NCI-H146 (cell line): Measurements from ENCODE around the gene B4GALT2.

Source experiments
- DNase-seq: peaks from one replicate; lab custom pipeline; 2025; lab: John Stamatoyannopoulos, UW

The B4GALT2 gene

DNA sequence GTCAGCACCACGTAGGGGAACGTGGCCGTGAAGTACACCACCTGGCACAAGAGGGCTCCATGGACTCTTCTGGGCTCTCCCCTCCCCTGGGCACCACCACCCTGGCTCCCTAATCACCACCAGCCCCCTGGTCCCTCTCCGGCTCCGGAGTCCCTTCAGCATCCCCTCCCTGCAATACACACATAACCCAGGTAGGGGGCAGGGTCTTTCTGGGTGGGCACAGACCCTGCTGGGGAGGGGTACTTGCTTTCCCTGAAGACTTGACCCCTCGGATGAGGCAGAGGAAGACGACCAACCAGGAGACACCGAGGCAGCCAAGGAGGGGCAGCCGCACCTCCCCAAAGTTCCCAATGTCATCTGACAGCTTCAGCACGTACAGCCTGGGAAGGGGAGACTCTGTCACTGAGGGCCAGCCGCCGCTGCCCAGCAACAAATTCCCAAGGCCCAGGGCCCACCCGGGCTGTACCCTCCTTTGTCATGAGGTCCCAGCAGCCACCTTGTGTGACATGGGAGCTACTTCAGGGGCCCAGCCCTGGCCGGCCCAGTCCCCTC is 23.7 kb downstream of the B4GALT2 start:
- DNase-seq = no peak

DNA sequence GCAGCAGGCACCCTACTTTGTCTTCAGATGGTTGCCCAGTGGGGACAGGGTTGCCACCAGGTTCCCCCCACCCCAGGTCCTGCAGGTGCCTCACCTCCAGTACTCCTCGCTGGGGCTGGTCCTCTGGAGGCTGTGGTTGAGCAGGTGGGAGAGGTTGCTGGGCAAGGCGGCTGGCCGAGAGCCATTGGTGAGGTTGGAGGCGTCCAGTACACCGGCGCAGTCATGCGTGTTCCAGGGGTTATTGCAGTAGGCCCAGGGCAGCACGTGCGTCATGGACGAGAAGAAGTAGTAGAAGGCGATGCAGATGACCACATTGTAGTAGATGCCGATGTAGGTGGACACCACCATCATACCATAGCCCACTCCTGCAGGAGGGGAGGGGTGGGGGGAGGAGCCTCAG is 29.2 kb downstream of the B4GALT2 start:
- DNase-seq = no peak

GRCh38 chr1:44010935-44011471 is 32.0 kb downstream of the B4GALT2 start:
- DNase-seq = no peak

DNA sequence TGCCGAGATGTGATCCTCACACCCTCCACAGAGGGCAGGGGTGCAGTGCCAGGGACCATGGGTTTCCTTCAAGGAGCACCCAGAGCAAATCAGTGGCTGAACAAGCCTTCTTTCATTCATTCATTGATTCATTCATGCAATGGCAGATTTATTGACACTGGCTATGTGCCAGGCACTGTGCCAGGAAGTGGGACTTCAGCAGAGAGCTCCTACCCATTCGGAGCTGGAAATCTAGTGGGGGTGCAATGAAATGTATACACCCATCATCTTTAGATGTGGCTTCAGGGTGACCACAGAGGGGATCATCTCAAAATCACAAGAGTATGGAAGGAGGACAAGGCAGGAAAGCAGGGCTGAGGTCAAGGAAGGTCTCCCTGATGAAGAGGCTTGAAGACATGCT is 33.4 kb downstream of the B4GALT2 start:
- no peak for DNase-seq

DNA sequence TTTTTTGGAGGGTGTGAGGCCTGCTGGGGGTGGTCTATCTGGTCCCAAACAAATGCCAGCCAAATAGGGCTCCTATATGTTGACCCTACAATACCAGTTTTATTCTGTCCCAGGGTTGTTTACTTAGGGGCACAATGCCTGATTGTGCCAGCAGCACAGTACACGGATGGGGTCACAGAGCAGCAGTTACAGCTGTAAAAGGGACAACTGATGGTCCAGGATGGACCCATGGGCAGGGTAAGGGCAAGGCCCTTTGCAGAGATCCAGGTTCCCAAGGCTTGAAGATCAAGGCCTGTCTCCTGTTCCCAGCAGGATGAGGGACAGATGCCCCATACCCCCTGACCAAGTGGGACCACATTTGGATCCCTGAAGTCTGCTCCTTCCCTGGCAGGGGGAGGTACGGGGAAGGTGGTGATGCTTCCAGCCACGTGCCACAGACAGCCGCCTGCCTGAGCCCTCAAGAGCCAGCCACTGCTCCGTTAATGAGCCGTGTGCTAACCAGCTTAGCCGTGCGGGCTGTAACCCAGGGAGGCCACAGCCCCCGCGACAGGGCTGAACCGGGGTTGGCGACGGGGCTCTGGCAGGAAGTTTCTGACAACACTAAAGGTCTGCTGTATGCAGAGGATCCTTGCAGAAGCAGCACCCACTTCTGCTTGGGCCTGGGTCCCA is 34.1 kb downstream of the B4GALT2 start:
- no peak for DNase-seq

DNA sequence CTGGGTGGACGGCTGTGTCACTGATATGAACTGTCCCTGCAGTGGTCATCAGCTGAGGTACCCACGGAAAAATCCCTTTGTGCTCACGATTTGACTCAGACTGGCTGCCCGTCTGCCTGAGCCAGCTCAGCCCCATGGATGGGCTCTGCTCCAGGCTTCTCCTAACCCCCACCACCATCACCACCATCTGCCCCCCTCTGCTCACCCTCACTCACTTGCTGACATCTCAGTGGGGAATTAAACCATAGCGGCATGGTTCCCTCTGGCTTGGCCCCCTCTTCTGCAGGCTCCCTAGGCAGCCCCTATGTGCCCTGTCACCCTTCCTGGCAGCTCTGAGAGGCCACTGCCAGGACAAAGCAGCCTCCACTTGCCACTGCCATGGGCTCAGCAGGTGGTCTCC is 34.9 kb downstream of the B4GALT2 start:
- DNase-seq = no peak

GRCh38 chr1:44014365-44015104 is 35.5 kb downstream of the B4GALT2 start:
- no peak for DNase-seq

- DNase-seq = no peak
Measured at GRCh38 chr1:44015206-44015605, 36.2 kb downstream of the B4GALT2 start.

- DNase-seq = no peak
Measured at GRCh38 chr1:44016041-44016889, 37.3 kb downstream of the B4GALT2 start.

GRCh38 chr1:44016890-44017400 is 37.9 kb downstream of the B4GALT2 start:
- DNase-seq = no peak

- no peak for DNase-seq
Measured at GRCh38 chr1:44019466-44019948, 40.5 kb downstream of the B4GALT2 start.

- no peak for DNase-seq
Measured at GRCh38 chr1:44020464-44020863, 41.5 kb downstream of the B4GALT2 start.

DNA sequence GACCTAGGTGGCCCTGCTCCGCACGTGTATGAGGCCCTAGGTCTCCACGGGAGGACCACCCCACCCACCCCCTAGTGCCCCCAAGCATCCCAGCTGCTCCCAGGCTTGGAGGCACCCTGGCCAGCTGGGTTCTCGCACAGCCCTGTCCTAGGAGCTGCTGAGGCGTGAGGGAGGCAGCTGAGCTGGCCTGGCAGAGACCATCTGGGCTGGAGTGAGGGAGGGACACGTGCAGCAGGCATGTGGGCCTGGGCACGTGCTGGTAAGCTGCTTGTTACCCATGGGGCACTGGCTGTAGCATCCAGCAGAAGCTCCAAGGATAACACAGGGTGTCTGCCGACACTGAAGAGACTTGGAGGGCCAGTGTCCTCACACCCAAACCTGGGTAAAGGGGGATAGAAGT is 42.1 kb downstream of the B4GALT2 start:
- DNase-seq = no peak

GRCh38 chr1:44021581-44022321 is 42.7 kb downstream of the B4GALT2 start:
- DNase-seq = no peak

DNA sequence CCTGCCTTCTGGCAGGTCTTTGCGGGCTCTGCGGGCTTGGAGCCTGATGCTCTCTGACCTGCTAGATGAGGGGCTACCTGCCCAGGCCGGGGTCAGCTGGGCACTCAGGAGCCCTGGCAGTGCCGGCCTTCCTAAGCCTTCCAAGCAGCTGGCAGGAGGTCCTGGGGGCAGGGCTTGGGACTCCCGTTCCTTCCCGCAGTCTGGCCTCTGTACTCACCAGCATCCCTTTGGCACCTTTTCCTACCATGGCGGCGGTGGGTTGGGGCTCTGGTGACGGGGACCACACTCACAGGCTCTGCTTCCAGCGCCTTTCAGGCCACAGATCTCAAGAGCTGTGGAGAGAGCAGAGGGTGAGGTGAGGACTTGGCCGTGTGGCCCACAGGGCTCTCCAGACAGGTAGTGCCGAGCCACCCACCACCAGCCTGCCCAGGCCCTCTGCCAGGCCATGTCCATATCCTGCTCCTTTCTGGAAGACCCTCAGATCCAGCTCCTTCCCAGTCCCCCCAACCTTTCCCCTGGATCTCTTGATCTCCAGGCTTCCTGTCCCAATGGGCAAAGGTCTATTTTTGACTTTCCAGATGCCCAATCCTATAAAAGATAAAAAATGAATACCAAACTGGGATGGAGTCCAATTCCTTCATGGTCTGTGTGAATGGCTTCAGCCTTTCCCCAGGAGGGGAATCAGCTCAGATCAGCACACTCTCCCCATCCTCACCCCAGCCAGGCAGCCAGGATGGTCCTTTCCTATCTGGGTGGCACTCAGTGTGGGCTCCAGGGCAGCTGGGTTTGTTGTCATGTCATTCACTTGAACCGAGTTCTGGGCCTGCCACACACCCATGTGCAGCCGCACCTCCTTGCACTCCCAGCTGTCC is 45.3 kb downstream of the B4GALT2 start:
- no peak for DNase-seq

DNA sequence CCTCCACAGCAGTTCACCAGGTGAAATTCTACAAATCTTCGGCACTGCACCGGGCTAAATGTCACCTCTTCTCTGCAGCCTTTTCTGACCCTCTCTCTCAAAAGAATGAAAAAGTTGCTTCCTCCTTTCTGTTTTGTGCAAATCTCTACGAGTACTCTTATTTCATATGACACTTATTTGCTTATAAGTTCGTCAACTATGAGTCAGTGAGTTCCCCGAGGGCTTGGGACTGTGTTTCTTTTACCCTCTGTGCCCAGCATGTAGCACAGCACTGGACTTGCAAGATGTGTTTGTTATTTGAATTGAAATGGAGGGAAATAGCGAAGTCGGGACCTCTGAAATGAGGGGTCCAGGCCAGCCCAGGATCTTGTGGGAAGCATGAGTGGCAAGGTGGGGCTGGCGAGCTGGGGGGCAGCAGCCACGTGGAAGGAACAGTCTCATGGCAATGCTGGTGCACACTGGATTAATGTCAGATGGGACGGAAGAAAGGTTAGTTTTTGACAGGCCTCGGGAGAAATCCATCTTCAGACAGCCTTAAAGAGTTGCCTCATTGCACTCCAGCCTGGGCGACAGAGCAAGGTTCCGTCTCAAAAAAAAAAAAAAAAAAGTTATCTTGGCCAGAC is 46.0 kb downstream of the B4GALT2 start:
- no peak for DNase-seq

DNA sequence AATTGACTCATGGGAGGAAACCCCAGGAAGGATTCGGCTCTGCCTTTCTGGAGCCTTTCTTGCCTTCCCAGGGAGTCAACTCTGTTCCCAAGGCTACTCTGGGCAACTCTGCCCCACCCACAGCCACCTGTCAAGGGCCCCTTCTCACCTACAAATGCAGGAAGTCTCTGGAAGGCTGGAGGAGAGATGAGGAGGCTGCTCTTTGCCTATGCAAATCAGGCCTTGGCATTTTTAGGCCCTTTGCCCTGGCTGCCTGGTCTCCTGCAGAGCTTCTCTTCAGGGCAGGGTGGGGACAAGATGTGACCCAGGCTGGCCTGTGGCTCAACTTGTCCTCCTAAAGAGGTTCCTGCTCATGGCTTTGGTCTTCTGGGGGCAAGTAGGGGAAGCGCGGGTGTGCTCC is 46.8 kb downstream of the B4GALT2 start:
- no peak for DNase-seq

- no peak for DNase-seq
Measured at GRCh38 chr1:44027320-44027719, 48.3 kb downstream of the B4GALT2 start.

- no peak for DNase-seq
Measured at GRCh38 chr1:44029260-44029910, 50.4 kb downstream of the B4GALT2 start.
